Sigmoid colon (tissue), 7 donors: ENCODE measurements around the gene LITAF. TPM values are rescaled to one million over a fixed set of nuclear protein-coding genes. Genes with fewer than 3 reads are reported as not detected.

ENCODE experiments used
- DNase-seq: peaks from one replicate; pipeline ENCODE4 v3.0.0-alpha.2; 2019
- H3K27ac ChIP-seq, 4 donors: fragments of 200-600 bp; sonication (generic); one replicate each; pipeline ENCODE4 v1.5.1; 2016 to 2019; ENCODE audit warnings: mild to moderate bottlenecking in 1 of 4
- H3K27me3 ChIP-seq, 3 donors: fragments of 200-600 bp; sonication (generic); one replicate each; pipeline ENCODE4 v1.5.1; 2019; ENCODE audit warnings: mild to moderate bottlenecking in 1 of 3
- H3K36me3 ChIP-seq, 4 donors: fragments of 200-600 bp; sonication (generic); one replicate each; pipeline ENCODE4 v1.5.1; 2016 to 2019
- H3K4me1 ChIP-seq, 4 donors: fragments of 200-600 bp; sonication (generic); one replicate each; pipeline ENCODE4 v1.5.1; 2017 to 2019
- H3K4me3 ChIP-seq, 4 donors: fragments of 200-600 bp; sonication (generic); one replicate each; pipeline ENCODE4 v1.5.1; 2017 to 2019; ENCODE audit warnings: mild to moderate bottlenecking in 2 of 4, moderate library complexity in 1 of 4
- H3K9me3 ChIP-seq, 4 donors: fragments of 200-600 bp in 3 of 4; sonication (generic) in 3 of 4; one replicate each; pipeline versions ENCODE4 v1.5.1 to v1.6.1; 2013 to 2019
- EP300 ChIP-seq, 4 donors: sonication (generic); formaldehyde crosslinking; IDR thresholded peaks; one replicate each; pipeline ENCODE4 v1.6.1; 2017; ENCODE audit warnings: antibody characterized with exemption in 4 of 4
- POLR2A ChIP-seq, 2 donors: fragments of 450-650 bp; IDR thresholded peaks; one replicate each; pipeline ENCODE4 v1.6.1; 2016; ENCODE audit warnings: antibody characterized with exemption in 2 of 2, mild to moderate bottlenecking in 2 of 2, moderate library complexity in 2 of 2
- POLR2AphosphoS5 ChIP-seq, 4 donors: sonication (generic); formaldehyde crosslinking; IDR thresholded peaks; one replicate each; pipeline ENCODE4 v1.6.1; 2017; ENCODE audit warnings: antibody characterized with exemption in 4 of 4
- WGBS, 2 donors: extraction: QIAGEN DNeasy Blood & Tissue Kit; methylation state at CpG; one replicate each; pipeline ENCODE4 v1.1.7; 2013; 5-methylcytosine and 5-hydroxymethylcytosine counted together
- intact Hi-C: fragments of 100-400 bp; cut with DNase I; formaldehyde crosslinking; loops from one replicate; pipeline ENCODE4 v1.15.1; 2023
- polyA plus RNA-seq, 3 donors: library from polyadenylated mRNA; stranded (reverse); fragments of 200-250 nt; gene quantifications; one replicate each; pipeline ENCODE4 v1.2.3, GENCODE V29; 2013
- total RNA-seq, 4 donors: library from RNA; depleted of rRNA; stranded (reverse); fragments of >200 nt; gene quantifications; one replicate each; pipeline ENCODE4 v1.1.0, GENCODE V29; 2016
- TF ChIP-seq, protein P1 (sequence below), 4 experiments: fragments of 450-650 bp in 3 of 4; fragments of 200-600 bp in 1 of 4; IDR thresholded peaks; one replicate each; pipeline ENCODE4 v1.5.1; 2016 to 2019; ENCODE audit warnings: antibody characterized with exemption in 4 of 4, mild to moderate bottlenecking in 3 of 4, moderate library complexity in 2 of 4
- donor health status: healthy with polysubstance abuse.
- donor health status: Bipolar disorder and iron deficiency.
- donor health status: healthy.

The LITAF gene
- total and polyA plus RNA-seq, 7 donors: 20.6 to 307 (median 55.1) TPM

GRCh38 chr16:11552440-11552839 lies 34.3 kb downstream of the LITAF start:
- H3K4me3 ChIP-seq: no peak overlapping the region
- intact Hi-C loops: loop anchor here (10.0 kb wide), 1 partner anchor 82 kb away; no protein-coding TSS in a partner anchor
- TF ChIP-seq POLR2AphosphoS5 (IDR thresholded peaks at IDR 0.05) (no peak), POLR2A (IDR thresholded peaks at IDR 0.05) (no peak), EP300 (IDR thresholded peaks at IDR 0.05) (no peak)
- TF ChIP-seq, protein P1, sequence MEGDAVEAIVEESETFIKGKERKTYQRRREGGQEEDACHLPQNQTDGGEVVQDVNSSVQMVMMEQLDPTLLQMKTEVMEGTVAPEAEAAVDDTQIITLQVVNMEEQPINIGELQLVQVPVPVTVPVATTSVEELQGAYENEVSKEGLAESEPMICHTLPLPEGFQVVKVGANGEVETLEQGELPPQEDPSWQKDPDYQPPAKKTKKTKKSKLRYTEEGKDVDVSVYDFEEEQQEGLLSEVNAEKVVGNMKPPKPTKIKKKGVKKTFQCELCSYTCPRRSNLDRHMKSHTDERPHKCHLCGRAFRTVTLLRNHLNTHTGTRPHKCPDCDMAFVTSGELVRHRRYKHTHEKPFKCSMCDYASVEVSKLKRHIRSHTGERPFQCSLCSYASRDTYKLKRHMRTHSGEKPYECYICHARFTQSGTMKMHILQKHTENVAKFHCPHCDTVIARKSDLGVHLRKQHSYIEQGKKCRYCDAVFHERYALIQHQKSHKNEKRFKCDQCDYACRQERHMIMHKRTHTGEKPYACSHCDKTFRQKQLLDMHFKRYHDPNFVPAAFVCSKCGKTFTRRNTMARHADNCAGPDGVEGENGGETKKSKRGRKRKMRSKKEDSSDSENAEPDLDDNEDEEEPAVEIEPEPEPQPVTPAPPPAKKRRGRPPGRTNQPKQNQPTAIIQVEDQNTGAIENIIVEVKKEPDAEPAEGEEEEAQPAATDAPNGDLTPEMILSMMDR (IDR thresholded peaks at IDR 0.05): no peak
- no peak for DNase-seq
- H3K36me3 ChIP-seq: peaks cover 0 to 84% (median 35%) of the 10 kb centered on the region in 4 donors
- no peaks in the 10 kb centered on the region for H3K27me3 ChIP-seq
- H3K27ac ChIP-seq: peak overlapping the region in 3 of 4 donors; percentile 5 to 44 (median 23)
- no peaks in the 10 kb centered on the region for H3K9me3 ChIP-seq
- 78 to 82% methylated on average over 8 of the region's 8 CpGs for WGBS, 2 donors
- H3K4me1 ChIP-seq: peaks cover 0 to 1% (median 0%) of the 10 kb centered on the region in 4 donors

GRCh38 chr16:11551842-11552241 lies 34.9 kb downstream of the LITAF start:
- WGBS, 2 donors: 60 to 84% methylated on average over 3 of the region's 3 CpGs
- no peak for TF ChIP-seq POLR2AphosphoS5 (IDR thresholded peaks at IDR 0.05)
- TF ChIP-seq, protein P1 (IDR thresholded peaks at IDR 0.05): no peak
- no peak for TF ChIP-seq POLR2A (IDR thresholded peaks at IDR 0.05)
- TF ChIP-seq EP300 (IDR thresholded peaks at IDR 0.05): no peak
- Histone ChIP-seq H3K4me1 (peaks cover 0 to 7% (median 2%) of the 10 kb centered on the region in 4 donors), H3K27ac (peak overlapping the region in 3 of 4 donors; percentile 7 to 44 (median 10)), H3K4me3 (no peak overlapping the region), H3K36me3 (peaks cover 0 to 84% (median 35%) of the 10 kb centered on the region in 4 donors), H3K9me3 (no peaks in the 10 kb centered on the region), H3K27me3 (no peaks in the 10 kb centered on the region)
- intact Hi-C loops: loop anchor here (10.0 kb wide), 1 partner anchor 83 kb away; no protein-coding TSS in a partner anchor
- no peak for DNase-seq

DNA sequence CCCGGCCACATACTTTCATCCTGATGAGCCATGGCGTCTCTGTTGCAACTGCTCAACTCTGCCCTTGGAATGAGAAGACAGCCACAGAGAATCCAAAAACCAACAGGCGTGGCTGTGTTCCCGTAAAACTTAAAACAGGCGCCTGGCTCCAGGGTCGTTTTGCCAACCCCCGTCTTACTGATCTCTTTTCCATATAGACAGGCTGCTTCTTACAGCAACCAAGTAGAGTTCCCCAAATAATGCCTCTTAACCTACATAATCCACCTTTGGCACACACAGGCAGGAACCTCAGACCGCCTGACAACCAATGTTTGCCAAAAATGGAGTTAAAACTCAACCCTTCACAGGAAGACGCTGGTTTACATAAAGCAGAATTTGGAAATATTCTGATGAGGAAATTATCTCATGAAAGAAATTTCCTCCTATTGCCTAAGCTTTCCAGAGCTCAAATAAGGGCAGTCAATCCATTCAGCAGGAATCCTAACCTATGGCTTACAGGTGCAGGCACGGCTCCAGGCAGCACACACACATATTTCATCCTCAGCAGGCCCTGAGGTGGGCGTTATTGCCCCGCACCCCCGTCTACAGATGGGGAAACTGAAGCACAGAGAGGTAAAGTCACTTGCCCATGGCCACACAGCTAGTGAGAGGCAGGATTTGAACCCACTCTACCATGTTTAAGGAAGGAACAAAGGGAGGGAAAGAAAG lies 35.8 kb downstream of the LITAF start:
- Histone ChIP-seq H3K9me3 (no peaks in the 10 kb centered on the region), H3K4me1 (peaks cover 0 to 16% (median 4%) of the 10 kb centered on the region in 4 donors), H3K4me3 (no peak overlapping the region), H3K36me3 (peaks cover 0 to 77% (median 30%) of the 10 kb centered on the region in 4 donors), H3K27ac (peak overlapping the region; percentile 7 to 44 (median 27)), H3K27me3 (no peaks in the 10 kb centered on the region)
- no peak for DNase-seq
- 80 to 81% methylated on average over 13 of the region's 13 CpGs for WGBS, 2 donors
- intact Hi-C loops: loop anchor here (10.0 kb wide), 1 partner anchor 84 kb away; no protein-coding TSS in a partner anchor
- TF ChIP-seq, protein P1 (IDR thresholded peaks at IDR 0.05): no peak
- TF ChIP-seq POLR2A (IDR thresholded peaks at IDR 0.05): no peak
- no peak for TF ChIP-seq POLR2AphosphoS5 (IDR thresholded peaks at IDR 0.05)
- TF ChIP-seq EP300 (IDR thresholded peaks at IDR 0.05): no peak

- no peaks in the 10 kb centered on the region for H3K27me3 ChIP-seq
- H3K4me1 ChIP-seq: peaks cover 0 to 16% (median 4%) of the 10 kb centered on the region in 4 donors
- no peak for DNase-seq
- WGBS, 2 donors: 90 to 93% methylated on average over 13 of the region's 13 CpGs
- H3K9me3 ChIP-seq: no peaks in the 10 kb centered on the region
- intact Hi-C loops: no loop called here
- TF ChIP-seq POLR2A (IDR thresholded peaks at IDR 0.05) (no peak), POLR2AphosphoS5 (IDR thresholded peaks at IDR 0.05) (no peak), EP300 (IDR thresholded peaks at IDR 0.05) (no peak)
- TF ChIP-seq, protein P1 (IDR thresholded peaks at IDR 0.05): no peak
- peaks cover 0 to 43% (median 16%) of the 10 kb centered on the region in 4 donors for H3K36me3 ChIP-seq
- H3K4me3 ChIP-seq: no peak overlapping the region
- H3K27ac ChIP-seq: peak overlapping the region; percentile 51 to 69 (median 62)
Measured at GRCh38 chr16:11547118-11547916, 39.4 kb downstream of the LITAF start.
